Liver (tissue), 9 donors: Measurements from ENCODE around the gene CCDC82. TPM values are rescaled to one million over a fixed set of nuclear protein-coding genes. Genes with fewer than 3 reads are reported as not detected.

Experiments used
- DNase-seq: peaks from one replicate; pipeline ENCODE4 v3.0.0-alpha.2; 2017; ENCODE audit warnings: low spot score
- H3K27ac ChIP-seq, 2 donors: one replicate each; pipeline ENCODE4 v1.7.0; 2013; ENCODE audit warnings: inconsistent platforms in 2 of 2, low read length in 2 of 2, control low read depth in 1 of 2, low read depth in 1 of 2, mild to moderate bottlenecking in 1 of 2
- H3K27me3 ChIP-seq, 4 donors: one replicate each; pipeline versions ENCODE4 v1.6.1 to v1.7.0; 2013; ENCODE audit warnings: low read length in 3 of 4, inconsistent platforms in 1 of 4, mild to moderate bottlenecking in 1 of 4, moderate library complexity in 1 of 4; ENCODE audit not compliant: control insufficient read depth in 4 of 4, insufficient read depth in 4 of 4
- H3K36me3 ChIP-seq, 4 donors: one replicate each; pipeline versions ENCODE4 v1.6.1 to v1.7.0; 2013; ENCODE audit warnings: low read length in 3 of 4, mild to moderate bottlenecking in 3 of 4, low read depth in 1 of 4, moderate library complexity in 1 of 4; ENCODE audit not compliant: control insufficient read depth in 4 of 4, insufficient read depth in 3 of 4
- H3K4me1 ChIP-seq, 4 donors: one replicate each; pipeline versions ENCODE4 v1.6.1 to v1.7.0; 2013; ENCODE audit warnings: low read length in 3 of 4, mild to moderate bottlenecking in 3 of 4, moderate library complexity in 1 of 4; ENCODE audit not compliant: control insufficient read depth in 4 of 4, insufficient read depth in 4 of 4
- H3K4me3 ChIP-seq, 3 donors: one replicate each; pipeline versions ENCODE4 v1.6.1 to v1.7.0; 2013; ENCODE audit warnings: low read length in 3 of 3, control low read depth in 1 of 3, low read depth in 1 of 3, mild to moderate bottlenecking in 1 of 3
- H3K9ac ChIP-seq, 2 donors: one replicate each; pipeline ENCODE4 v1.7.0; 2013; ENCODE audit warnings: low read length in 2 of 2, mild to moderate bottlenecking in 2 of 2, moderate library complexity in 2 of 2, control low read depth in 1 of 2, low read depth in 1 of 2
- H3K9me3 ChIP-seq, 4 donors: one replicate each; pipeline versions ENCODE4 v1.6.1 to v1.7.0; 2013; ENCODE audit warnings: low read length in 3 of 4; ENCODE audit not compliant: control insufficient read depth in 4 of 4
- FOXA1 ChIP-seq: IDR thresholded peaks from 2 replicates; pipeline ENCODE4 v1.6.1; 2016; ENCODE audit warnings: antibody characterized with exemption
- FOXA2 ChIP-seq: IDR thresholded peaks from 2 replicates; pipeline ENCODE4 v1.6.1; 2016; ENCODE audit warnings: antibody characterized with exemption
- GABPA ChIP-seq, 2 donors: IDR thresholded peaks in 1 of 2; conservative IDR thresholded peaks in 1 of 2; 2 replicates each; pipeline ENCODE4 v1.6.1; 2016; ENCODE audit warnings: antibody characterized with exemption in 2 of 2, mild to moderate bottlenecking in 1 of 2, moderate library complexity in 1 of 2
- HNF4A ChIP-seq, 2 donors: conservative IDR thresholded peaks; 2 replicates each; pipeline ENCODE4 v1.6.1; 2016; ENCODE audit warnings: antibody characterized with exemption in 2 of 2, mild to moderate bottlenecking in 2 of 2
- HNF4G ChIP-seq: IDR thresholded peaks from 2 replicates; pipeline ENCODE4 v1.6.1; 2016; ENCODE audit warnings: antibody characterized with exemption
- JUND ChIP-seq, 2 donors: IDR thresholded peaks; 2 replicates each; pipeline ENCODE4 v1.6.1; 2016; ENCODE audit warnings: antibody characterized with exemption in 2 of 2
- RAD21 ChIP-seq, 2 donors: IDR thresholded peaks; 2 replicates each; pipeline ENCODE4 v1.6.1; 2016; ENCODE audit warnings: antibody characterized with exemption in 2 of 2, mild to moderate bottlenecking in 2 of 2
- RXRA ChIP-seq, 2 donors: IDR thresholded peaks; 2 replicates each; pipeline ENCODE4 v1.6.1; 2017 to 2018; ENCODE audit warnings: antibody characterized with exemption in 2 of 2, mild to moderate bottlenecking in 1 of 2
- WGBS: extraction: QIAGEN DNeasy Blood & Tissue Kit; methylation state at CpG from one replicate; pipeline ENCODE4 v1.1.7; 2013; 5-methylcytosine and 5-hydroxymethylcytosine counted together
- polyA plus RNA-seq, 2 donors: library from polyadenylated mRNA; stranded (reverse) in 1 of 2; unstranded in 1 of 2; fragments of 200-250 nt in 1 of 2; fragments of >200 nt in 1 of 2; fragmentation: Nextera tagmentation in 1 of 2; extraction: Ambion mirVana in 1 of 2; gene quantifications; one replicate each; pipeline versions ENCODE4 v1.2.1 to v1.2.3, GENCODE V29; 2013 to 2015
- total RNA-seq, 2 donors: library from RNA; depleted of rRNA; stranded (reverse); fragments of >200 nt; gene quantifications; one replicate each; pipeline ENCODE4 v1.2.3, GENCODE V29; 2014
- TF ChIP-seq, protein P1 (sequence below): IDR thresholded peaks from 2 replicates; pipeline ENCODE4 v1.6.1; 2016; ENCODE audit warnings: antibody characterized with exemption, mild to moderate bottlenecking
- TF ChIP-seq, protein P2 (sequence below): IDR thresholded peaks from 2 replicates; pipeline ENCODE4 v1.6.1; 2016; ENCODE audit warnings: antibody characterized with exemption
- TF ChIP-seq, protein P3 (sequence below): IDR thresholded peaks from 2 replicates; pipeline ENCODE4 v1.6.1; 2016; ENCODE audit warnings: antibody characterized with exemption
- donor health status: healthy.
- donor health status: healthy.
- donor health status: healthy.
- donor health status: healthy.
- donor health status: healthy.

Gene CCDC82
- total and polyA plus RNA-seq, 4 donors: 4.5 to 14.5 (median 11.0) TPM

DNA sequence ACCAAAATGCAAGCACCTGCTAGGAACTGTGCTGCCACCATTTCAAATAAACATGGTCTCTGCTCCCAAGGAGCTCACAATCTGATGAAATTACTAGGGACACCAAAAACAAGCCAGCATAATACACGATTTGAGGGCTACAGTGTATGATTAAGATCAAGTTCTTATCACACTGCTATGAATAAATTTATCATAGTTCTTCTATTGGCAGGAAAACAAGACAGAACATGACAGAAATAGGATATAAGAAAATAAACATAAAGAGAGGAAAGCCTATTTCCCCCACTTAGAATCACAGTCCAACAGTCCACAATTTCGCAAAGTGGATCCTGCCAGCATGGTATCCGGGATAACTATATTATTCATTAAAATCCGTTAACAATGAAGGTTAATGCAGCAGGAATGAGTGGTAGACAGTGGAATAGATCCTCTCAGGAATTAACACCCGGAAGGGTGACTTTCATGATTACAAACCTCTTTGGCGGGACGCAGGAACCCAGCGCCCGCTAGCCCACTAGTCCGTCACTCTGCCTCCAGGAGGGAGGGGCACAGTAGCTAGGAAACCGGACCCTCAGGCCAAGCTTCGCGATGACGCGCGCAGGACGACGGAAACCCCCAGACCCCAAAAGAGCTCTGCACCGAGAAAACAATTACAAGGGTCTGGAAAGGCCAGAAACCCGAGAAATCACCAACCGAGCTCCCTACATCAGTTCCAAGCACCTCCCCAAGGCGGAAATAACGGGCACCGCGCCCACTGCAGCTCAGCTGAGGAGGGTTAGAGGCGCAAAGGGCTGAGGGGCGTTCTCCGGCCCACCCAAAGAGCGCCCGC lies 607 bp downstream of the CCDC82 start:
- no peaks in the 10 kb centered on the region for H3K9me3 ChIP-seq
- H3K36me3 ChIP-seq: peaks cover 0 to 2% (median 0%) of the 10 kb centered on the region in 4 donors
- peak overlapping the region; percentile 87 to 94 for H3K27ac ChIP-seq
- WGBS: under 1% methylated on average over 30 of the region's 30 CpGs
- DNase-seq: no peak
- no peaks in the 10 kb centered on the region for H3K27me3 ChIP-seq
- TF ChIP-seq, protein P1, sequence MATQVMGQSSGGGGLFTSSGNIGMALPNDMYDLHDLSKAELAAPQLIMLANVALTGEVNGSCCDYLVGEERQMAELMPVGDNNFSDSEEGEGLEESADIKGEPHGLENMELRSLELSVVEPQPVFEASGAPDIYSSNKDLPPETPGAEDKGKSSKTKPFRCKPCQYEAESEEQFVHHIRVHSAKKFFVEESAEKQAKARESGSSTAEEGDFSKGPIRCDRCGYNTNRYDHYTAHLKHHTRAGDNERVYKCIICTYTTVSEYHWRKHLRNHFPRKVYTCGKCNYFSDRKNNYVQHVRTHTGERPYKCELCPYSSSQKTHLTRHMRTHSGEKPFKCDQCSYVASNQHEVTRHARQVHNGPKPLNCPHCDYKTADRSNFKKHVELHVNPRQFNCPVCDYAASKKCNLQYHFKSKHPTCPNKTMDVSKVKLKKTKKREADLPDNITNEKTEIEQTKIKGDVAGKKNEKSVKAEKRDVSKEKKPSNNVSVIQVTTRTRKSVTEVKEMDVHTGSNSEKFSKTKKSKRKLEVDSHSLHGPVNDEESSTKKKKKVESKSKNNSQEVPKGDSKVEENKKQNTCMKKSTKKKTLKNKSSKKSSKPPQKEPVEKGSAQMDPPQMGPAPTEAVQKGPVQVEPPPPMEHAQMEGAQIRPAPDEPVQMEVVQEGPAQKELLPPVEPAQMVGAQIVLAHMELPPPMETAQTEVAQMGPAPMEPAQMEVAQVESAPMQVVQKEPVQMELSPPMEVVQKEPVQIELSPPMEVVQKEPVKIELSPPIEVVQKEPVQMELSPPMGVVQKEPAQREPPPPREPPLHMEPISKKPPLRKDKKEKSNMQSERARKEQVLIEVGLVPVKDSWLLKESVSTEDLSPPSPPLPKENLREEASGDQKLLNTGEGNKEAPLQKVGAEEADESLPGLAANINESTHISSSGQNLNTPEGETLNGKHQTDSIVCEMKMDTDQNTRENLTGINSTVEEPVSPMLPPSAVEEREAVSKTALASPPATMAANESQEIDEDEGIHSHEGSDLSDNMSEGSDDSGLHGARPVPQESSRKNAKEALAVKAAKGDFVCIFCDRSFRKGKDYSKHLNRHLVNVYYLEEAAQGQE: no peak
- TF ChIP-seq HNF4A (conservative IDR thresholded peaks at IDR 0.05): peak; percentile 62
- TF ChIP-seq, protein P2, sequence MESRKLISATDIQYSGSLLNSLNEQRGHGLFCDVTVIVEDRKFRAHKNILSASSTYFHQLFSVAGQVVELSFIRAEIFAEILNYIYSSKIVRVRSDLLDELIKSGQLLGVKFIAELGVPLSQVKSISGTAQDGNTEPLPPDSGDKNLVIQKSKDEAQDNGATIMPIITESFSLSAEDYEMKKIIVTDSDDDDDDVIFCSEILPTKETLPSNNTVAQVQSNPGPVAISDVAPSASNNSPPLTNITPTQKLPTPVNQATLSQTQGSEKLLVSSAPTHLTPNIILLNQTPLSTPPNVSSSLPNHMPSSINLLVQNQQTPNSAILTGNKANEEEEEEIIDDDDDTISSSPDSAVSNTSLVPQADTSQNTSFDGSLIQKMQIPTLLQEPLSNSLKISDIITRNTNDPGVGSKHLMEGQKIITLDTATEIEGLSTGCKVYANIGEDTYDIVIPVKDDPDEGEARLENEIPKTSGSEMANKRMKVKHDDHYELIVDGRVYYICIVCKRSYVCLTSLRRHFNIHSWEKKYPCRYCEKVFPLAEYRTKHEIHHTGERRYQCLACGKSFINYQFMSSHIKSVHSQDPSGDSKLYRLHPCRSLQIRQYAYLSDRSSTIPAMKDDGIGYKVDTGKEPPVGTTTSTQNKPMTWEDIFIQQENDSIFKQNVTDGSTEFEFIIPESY: peak; percentile 10
- peak overlapping the region; percentile 68 to 98 (median 74) for H3K4me3 ChIP-seq
- peaks cover 0 to 13% (median 11%) of the 10 kb centered on the region in 4 donors for H3K4me1 ChIP-seq
- H3K9ac ChIP-seq: peak overlapping the region in 1 of 2 donors; percentile 88

DNA sequence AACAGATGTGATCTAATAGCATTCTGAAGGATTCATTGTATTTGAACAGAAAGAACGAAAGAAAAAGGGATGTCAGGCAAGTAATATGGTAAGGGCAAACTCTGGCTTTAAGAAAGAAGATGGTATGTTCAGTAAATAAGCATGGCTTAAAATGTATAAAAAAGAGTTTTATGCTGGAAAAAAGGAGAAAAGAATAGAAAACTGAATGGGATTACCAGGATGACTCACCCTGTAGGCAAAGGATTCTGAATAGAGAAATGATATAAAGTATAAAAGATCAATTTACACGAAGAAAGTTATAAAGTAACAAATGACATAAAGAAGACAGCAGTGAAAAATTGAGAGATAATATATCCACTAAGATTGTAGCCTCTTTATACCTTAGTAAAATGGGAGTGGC lies 4.5 kb downstream of the CCDC82 start:
- H3K36me3 ChIP-seq: peaks cover 0 to 14% (median 2%) of the 10 kb centered on the region in 4 donors
- WGBS: 87% methylated on average over 2 of the region's 2 CpGs

DNA sequence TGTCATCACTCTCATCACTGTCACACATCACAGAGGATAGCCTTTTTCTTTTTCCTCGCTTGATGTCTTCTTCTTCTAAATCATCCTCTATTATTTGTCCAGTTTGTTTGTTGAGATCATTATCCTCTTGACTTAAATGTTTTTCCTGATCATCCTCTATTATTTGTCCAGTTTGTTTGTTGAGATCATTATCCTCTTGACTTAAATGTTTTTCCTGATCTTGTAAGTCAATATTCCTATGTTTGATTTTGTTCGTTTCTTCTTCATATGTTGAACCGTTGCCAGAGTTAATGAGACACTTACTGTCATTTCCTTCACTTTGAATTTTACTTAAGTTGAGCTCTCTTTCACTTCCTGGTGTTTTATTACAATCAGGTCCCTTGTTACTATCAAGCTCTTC lies 5.6 kb downstream of the CCDC82 start:
- H3K4me3 ChIP-seq: no peak overlapping the region
- H3K4me1 ChIP-seq: peaks cover 0 to 5% (median 4%) of the 10 kb centered on the region in 4 donors
- WGBS: 65% methylated on average over 3 of the region's 3 CpGs
- H3K9ac ChIP-seq: no peak overlapping the region
- no peaks in the 10 kb centered on the region for H3K27me3 ChIP-seq
- no peak for DNase-seq
- peaks cover 0 to 16% (median 2%) of the 10 kb centered on the region in 4 donors for H3K36me3 ChIP-seq
- no peak overlapping the region for H3K27ac ChIP-seq
- H3K9me3 ChIP-seq: no peaks in the 10 kb centered on the region
- TF ChIP-seq RXRA (IDR thresholded peaks at IDR 0.05) (no peak), RAD21 (IDR thresholded peaks at IDR 0.05) (no peak), FOXA2 (no peak), HNF4G (no peak), FOXA1 (no peak)
- TF ChIP-seq, protein P2: no peak
- TF ChIP-seq, protein P1: no peak
- TF ChIP-seq, protein P3, sequence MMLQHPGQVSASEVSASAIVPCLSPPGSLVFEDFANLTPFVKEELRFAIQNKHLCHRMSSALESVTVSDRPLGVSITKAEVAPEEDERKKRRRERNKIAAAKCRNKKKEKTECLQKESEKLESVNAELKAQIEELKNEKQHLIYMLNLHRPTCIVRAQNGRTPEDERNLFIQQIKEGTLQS: no peak

More for the DNA sequence above, 4.5 kb downstream of the CCDC82 start:
- Histone ChIP-seq H3K9me3 (no peaks in the 10 kb centered on the region), H3K27ac (no peak overlapping the region), H3K9ac (no peak overlapping the region), H3K27me3 (no peaks in the 10 kb centered on the region), H3K4me3 (no peak overlapping the region), H3K4me1 (peaks cover 0 to 5% (median 4%) of the 10 kb centered on the region in 4 donors)
- no peak for DNase-seq
- no peak for TF ChIP-seq JUND (IDR thresholded peaks at IDR 0.05)
- TF ChIP-seq, protein P3: no peak
- TF ChIP-seq GABPA (IDR thresholded peaks at IDR 0.05 in 1 of 2, conservative IDR thresholded peaks at IDR 0.05 in 1 of 2): no peak
